IMR-90 (cell line): Measurements from ENCODE around the gene ATP1A1. TPM values are rescaled to one million over a fixed set of nuclear protein-coding genes. Genes with fewer than 3 reads are reported as not detected.

Experiments used
- ATAC-seq: fragments of 200-7000 bp; cut with Tn5 transposase; 2 replicates; pipeline ENCODE4 v1.9.1; 2020; ENCODE audit warnings: low read depth, mild to moderate bottlenecking, moderate library complexity
- BruUV-seq: library from RNA; stranded (reverse); fragments of 400-500 nt; replicated peaks from 2 replicates; lab custom pipeline; 2021; lab: Mats Ljungman, UMichigan
- CTCF ChIA-PET: fragments of 300-600 bp; formaldehyde crosslinking; extraction: SDS; loops from one replicate; lab custom pipeline; 2021; ENCODE audit warnings: antibody characterized with exemption; lab: Yijun Ruan, JAX
- POLR2A ChIA-PET: fragments of 300-600 bp; sonication (Branson Sonifier 250); formaldehyde crosslinking; loops from one replicate; lab custom pipeline; 2022; ENCODE audit warnings: antibody characterized with exemption; ENCODE audit not compliant: unreplicated experiment; lab: Charles Lee
- DNase-seq: peaks from one replicate; pipeline ENCODE4 v3.0.0; 2013
- H2AFZ ChIP-seq: replicated peaks from 2 replicates; pipeline ENCODE3; 2013; ENCODE audit warnings: low read length, mild to moderate bottlenecking; ENCODE audit not compliant: poor library complexity
- H2AK5ac ChIP-seq: 2 replicates; pipeline ENCODE4 v1.6.1; 2013; ENCODE audit warnings: low read depth, low read length, inconsistent platforms
- H2AK9ac ChIP-seq: replicated peaks from 2 replicates; pipeline ENCODE3; 2013; ENCODE audit warnings: mild to moderate bottlenecking, low read depth, low read length, moderate library complexity; ENCODE audit not compliant: poor library complexity
- H2BK120ac ChIP-seq: 2 replicates; pipeline ENCODE4 v1.6.1; 2013; ENCODE audit warnings: low read depth, low read length, inconsistent platforms
- H2BK15ac ChIP-seq: 3 replicates; pipeline ENCODE4 v1.6.1; 2013; ENCODE audit warnings: low read depth, low read length, inconsistent platforms
- H2BK20ac ChIP-seq: 2 replicates; pipeline ENCODE4 v1.6.1; 2013; ENCODE audit warnings: low read depth, mild to moderate bottlenecking, inconsistent platforms, low read length, moderate library complexity
- H2BK5ac ChIP-seq: 2 replicates; pipeline ENCODE4 v1.6.1; 2013; ENCODE audit warnings: mild to moderate bottlenecking, low read depth, low read length, inconsistent platforms; ENCODE audit not compliant: poor library complexity, severe bottlenecking
- H3K14ac ChIP-seq: replicated peaks from 2 replicates; pipeline ENCODE4 v1.6.1; 2013; ENCODE audit warnings: low read depth, low read length, inconsistent platforms
- H3K18ac ChIP-seq: 2 replicates; pipeline ENCODE4 v1.6.1; 2013; ENCODE audit warnings: low read depth, low read length, control low read depth
- H3K23ac ChIP-seq: 2 replicates; pipeline ENCODE4 v1.6.1; 2013; ENCODE audit warnings: low read depth, low read length, inconsistent platforms
- H3K27ac ChIP-seq: 2 replicates; pipeline ENCODE4 v1.5.1; 2013; ENCODE audit warnings: mild to moderate bottlenecking, control low read depth, low read length; ENCODE audit not compliant: insufficient read depth
- H3K27me3 ChIP-seq: 2 replicates; pipeline ENCODE4 v1.6.1; 2013; ENCODE audit warnings: low read length; ENCODE audit not compliant: control insufficient read depth, insufficient read depth
- H3K36me3 ChIP-seq: 2 replicates; pipeline ENCODE4 v1.6.1; 2013; ENCODE audit warnings: low read length, mixed read lengths; ENCODE audit not compliant: control insufficient read depth, insufficient read depth
- H3K4ac ChIP-seq: 2 replicates; pipeline ENCODE4 v1.6.1; 2013; ENCODE audit warnings: low read depth, low read length, inconsistent platforms
- H3K4me1 ChIP-seq: 2 replicates; pipeline ENCODE4 v1.6.1; 2013; ENCODE audit warnings: low read length, mixed read lengths; ENCODE audit not compliant: control insufficient read depth, insufficient read depth
- H3K4me2 ChIP-seq: 2 replicates; pipeline ENCODE4 v1.6.1; 2013; ENCODE audit warnings: low read depth, mild to moderate bottlenecking, control low read depth, low read length, moderate library complexity
- H3K4me3 ChIP-seq: 2 replicates; pipeline ENCODE4 v1.5.1; 2013; ENCODE audit warnings: low read depth, mild to moderate bottlenecking, control low read depth, low read length, moderate library complexity; ENCODE audit not compliant: insufficient read depth
- H3K56ac ChIP-seq: 2 replicates; pipeline ENCODE4 v1.6.1; 2013; ENCODE audit warnings: low read length, inconsistent platforms; ENCODE audit not compliant: insufficient read depth; ENCODE audit errors: extremely low read depth
- H3K79me1 ChIP-seq, 2 experiments: 2 replicates each; pipeline ENCODE4 v1.6.1; 2013; ENCODE audit warnings: low read length in 2 of 2, inconsistent platforms in 1 of 2, low read depth in 1 of 2
- H3K9ac ChIP-seq: 2 replicates; pipeline ENCODE4 v1.6.1; 2013; ENCODE audit warnings: low read depth, low read length, control low read depth
- H3K9me1 ChIP-seq: 2 replicates; pipeline ENCODE4 v1.6.1; 2013; ENCODE audit warnings: low read length, inconsistent platforms; ENCODE audit not compliant: insufficient read depth
- H3K9me3 ChIP-seq: 2 replicates; pipeline ENCODE4 v1.6.1; 2013; ENCODE audit warnings: low read length; ENCODE audit not compliant: control insufficient read depth, insufficient read depth
- H4K20me1 ChIP-seq: 2 replicates; pipeline ENCODE4 v1.6.1; 2013; ENCODE audit warnings: low read length, inconsistent platforms; ENCODE audit not compliant: insufficient read depth
- H4K5ac ChIP-seq: 2 replicates; pipeline ENCODE4 v1.6.1; 2013; ENCODE audit warnings: mild to moderate bottlenecking, low read depth, low read length, control low read depth
- H4K8ac ChIP-seq, 2 experiments: 2 replicates each; pipeline ENCODE4 v1.6.1; 2013; ENCODE audit warnings: low read depth in 2 of 2, low read length in 2 of 2, control low read depth in 1 of 2, inconsistent platforms in 1 of 2
- H4K91ac ChIP-seq: 2 replicates; pipeline ENCODE4 v1.6.1; 2013; ENCODE audit warnings: low read depth, low read length, inconsistent platforms; ENCODE audit not compliant: insufficient read depth
- BHLHE40 ChIP-seq: fragments of 150-350 bp; IDR thresholded peaks from 2 replicates; pipeline ENCODE4 v1.6.1; 2016; ENCODE audit warnings: mild to moderate bottlenecking, low read depth, low read length
- CEBPB ChIP-seq: IDR thresholded peaks from 2 replicates; pipeline ENCODE4 v1.6.1; 2012; ENCODE audit warnings: low read depth, low read length, improper control_type of control experiment
- CTCF ChIP-seq: conservative IDR thresholded peaks from 2 replicates; pipeline ENCODE4 v1.5.1; 2012; ENCODE audit warnings: mild to moderate bottlenecking, low read depth, low read length, improper control_type of control experiment
- ELK1 ChIP-seq: fragments of 150-350 bp; IDR thresholded peaks from 2 replicates; pipeline ENCODE4 v1.6.1; 2016; ENCODE audit warnings: low read depth, mild to moderate bottlenecking, low read length, moderate library complexity, borderline replicate concordance
- MAFK ChIP-seq: IDR thresholded peaks from 2 replicates; pipeline ENCODE4 v1.6.1; 2012; ENCODE audit warnings: low read depth, low read length, improper control_type of control experiment
- MAZ ChIP-seq: IDR thresholded peaks from 2 replicates; pipeline ENCODE4 v1.6.1; 2012; ENCODE audit warnings: low read depth, mild to moderate bottlenecking, low read length, improper control_type of control experiment, moderate library complexity, borderline replicate concordance
- MXI1 ChIP-seq: IDR thresholded peaks from 2 replicates; pipeline ENCODE4 v1.6.1; 2012; ENCODE audit warnings: low read depth, mild to moderate bottlenecking, low read length, moderate library complexity, borderline replicate concordance
- NFE2L2 ChIP-seq: fragments of 150-350 bp; IDR thresholded peaks from 2 replicates; pipeline ENCODE4 v1.6.1; 2016; ENCODE audit warnings: low read depth, mild to moderate bottlenecking, low read length
- POLR2A ChIP-seq: IDR thresholded peaks from 2 replicates; pipeline ENCODE4 v1.6.1; 2012; ENCODE audit warnings: mild to moderate bottlenecking, low read depth, low read length
- RAD21 ChIP-seq: IDR thresholded peaks from 2 replicates; pipeline ENCODE4 v1.6.1; 2012; ENCODE audit warnings: low read length, improper control_type of control experiment
- RCOR1 ChIP-seq: IDR thresholded peaks from 2 replicates; pipeline ENCODE4 v1.6.1; 2012; ENCODE audit warnings: mild to moderate bottlenecking, low read length, improper control_type of control experiment; ENCODE audit not compliant: insufficient replicate concordance
- SMC3 ChIP-seq: fragments of 150-350 bp; IDR thresholded peaks from 2 replicates; pipeline ENCODE4 v1.6.1; 2016; ENCODE audit warnings: low read depth, mild to moderate bottlenecking, antibody characterized with exemption, low read length, moderate library complexity
- USF2 ChIP-seq: fragments of 150-350 bp; IDR thresholded peaks from 2 replicates; pipeline ENCODE4 v1.6.1; 2017; ENCODE audit warnings: mild to moderate bottlenecking, antibody characterized with exemption, low read length, low read depth
- WGBS, 2 experiments: methylation state at CpG; one replicate each; pipeline versions ENCODE4 v1.1.5 to v1.1.7; 2013; ENCODE audit warnings: missing lambda C conversion rate in 2 of 2; ENCODE audit not compliant: insufficient read length in 1 of 2; ENCODE audit errors: extremely low coverage in 2 of 2; 5-methylcytosine and 5-hydroxymethylcytosine counted together
- dilution Hi-C: fragments of 300-500 bp; cut with HindIII; formaldehyde crosslinking; loops from one replicate; pipeline ENCODE4 v1.14.3; 2018; ENCODE audit warnings: low sequenced_read_pairs; ENCODE audit not compliant: unreplicated experiment
- in situ Hi-C: fragments of 300-500 bp; cut with MboI; formaldehyde crosslinking; loops from 3 replicates; pipeline ENCODE4 v1.14.3; 2019; ENCODE audit warnings: low sequenced_read_pairs, inconsistent platforms, mixed read lengths
- intact Hi-C: fragments of 100-400 bp; cut with micrococcal nuclease; formaldehyde crosslinking; loops from 2 replicates; pipeline ENCODE4 v1.10.0; 2022
- polyA plus RNA-seq, 3 experiments: library from polyadenylated mRNA; depleted of rRNA; stranded (reverse); fragments of >200 nt; gene quantifications; 2 replicates each; pipeline ENCODE4 v1.2.3, GENCODE V29; 2012; ENCODE audit warnings: low replicate concordance in 1 of 3
- total RNA-seq: library from RNA; depleted of rRNA; stranded (reverse); fragments of >200 nt; gene quantifications from 2 replicates; pipeline ENCODE4 v1.2.3, GENCODE V29; 2012

ATP1A1 gene
- total and polyA plus RNA-seq, 2 of the 4 experiments (the other 2 are of a cell fraction) = 116 to 125 TPM

- Histone ChIP-seq H3K4ac (no peak overlapping the region), H2BK5ac (no peak overlapping the region), H2AK5ac (no peak overlapping the region), H2BK15ac (no peak overlapping the region), H3K4me1 (peaks cover 9% of the 10 kb centered on the region), H3K4me2 (no peak overlapping the region), H3K18ac (no peak overlapping the region), H3K79me1 (peaks cover 30 to 43% of the 10 kb centered on the region in 2 experiments), H4K8ac (no peak overlapping the region), H3K4me3 (no peak overlapping the region), H3K27ac (no peak overlapping the region), H4K20me1 (peaks cover 30% of the 10 kb centered on the region), H3K23ac (no peak overlapping the region), H3K9me3 (no peaks in the 10 kb centered on the region), H2AFZ (no peak overlapping the region), H3K36me3 (peaks cover 13% of the 10 kb centered on the region), H4K5ac (no peak overlapping the region), H3K9ac (no peak overlapping the region), H3K27me3 (no peaks in the 10 kb centered on the region), H3K56ac (no peak overlapping the region), H3K14ac (no peak overlapping the region), H2AK9ac (no peak overlapping the region), H2BK20ac (no peak overlapping the region), H3K9me1 (peaks cover 9% of the 10 kb centered on the region; the same call in 1 of the 2 replicates), H4K91ac (no peak overlapping the region), H2BK120ac (no peak overlapping the region)
- TF ChIP-seq ELK1 = no peak
- TF ChIP-seq RCOR1 = no peak
- TF ChIP-seq NFE2L2 = no peak
- no peak for TF ChIP-seq SMC3
- no peak for TF ChIP-seq MAFK
- TF ChIP-seq BHLHE40 = no peak
- no peak for TF ChIP-seq USF2
- no peak for TF ChIP-seq CTCF
- no peak for TF ChIP-seq MXI1
- no peak for TF ChIP-seq RAD21
- no peak for TF ChIP-seq POLR2A
- no peak for TF ChIP-seq CEBPB
- TF ChIP-seq MAZ = no peak
- CTCF ChIA-PET = interaction anchor here (1.5 kb wide), 1 partner anchor 10 kb away, joined by 3 read pairs; no protein-coding TSS in a partner anchor
- dilution Hi-C loops = no loop called here
- in situ Hi-C loops = no loop called here
- intact Hi-C loops = no loop called here
- POLR2A ChIA-PET = no interaction called here
- ATAC-seq (no peak), DNase-seq (no peak)
- no CpG with 5 or more reads among the region's 4 CpGs for WGBS, 2 experiments
- BruUV-seq = no TSS peak
Observed at GRCh38 chr1:116382857-116383483, 9.9 kb downstream of the ATP1A1 start.
